ENCODE data around the gene VIL1.

The VIL1 gene

GRCh38 chr2:218399391-218400166 is 19.3 kb upstream of the VIL1 start, which contains the start of gene CTDSP1:
TSS of gene CTDSP1 (plus strand) at chr2:218399868. CDS start at chr2:218400091, 223 bp downstream.
- Mint-ChIP-seq H3K4me3 (peak within 1 kb of the TSS; percentile 94), H3K4me1 (peaks cover 33% of the 10 kb centered on the region), H3K36me3 (ENCODE audit: low read depth) (peaks cover 15% of the 10 kb centered on the region), H3K27me3 (ENCODE audit: low read depth, poor library complexity) (peaks cover 30% of the 10 kb centered on the region), H3K9me3 (no peaks in the 10 kb centered on the region), H3K27ac (peak within 1 kb of the TSS; percentile 74)
- no peak for TF ChIP-seq CTCF (IDR thresholded peaks at IDR 0.05)
- DNase-seq = peak; percentile 94

- TF ChIP-seq CTCF (IDR thresholded peaks at IDR 0.05) = no peak
- DNase-seq = peak; percentile 61
- Mint-ChIP-seq H3K4me3 (peak overlapping the region; percentile 94), H3K9me3 (no peaks in the 10 kb centered on the region), H3K27ac (peak overlapping the region; percentile 74), H3K36me3 (ENCODE audit: low read depth) (peaks cover 17% of the 10 kb centered on the region), H3K27me3 (ENCODE audit: low read depth, poor library complexity) (peaks cover 30% of the 10 kb centered on the region), H3K4me1 (peaks cover 41% of the 10 kb centered on the region)
Observed at GRCh38 chr2:218400167-218400929, 18.6 kb upstream of the VIL1 start.

DNA sequence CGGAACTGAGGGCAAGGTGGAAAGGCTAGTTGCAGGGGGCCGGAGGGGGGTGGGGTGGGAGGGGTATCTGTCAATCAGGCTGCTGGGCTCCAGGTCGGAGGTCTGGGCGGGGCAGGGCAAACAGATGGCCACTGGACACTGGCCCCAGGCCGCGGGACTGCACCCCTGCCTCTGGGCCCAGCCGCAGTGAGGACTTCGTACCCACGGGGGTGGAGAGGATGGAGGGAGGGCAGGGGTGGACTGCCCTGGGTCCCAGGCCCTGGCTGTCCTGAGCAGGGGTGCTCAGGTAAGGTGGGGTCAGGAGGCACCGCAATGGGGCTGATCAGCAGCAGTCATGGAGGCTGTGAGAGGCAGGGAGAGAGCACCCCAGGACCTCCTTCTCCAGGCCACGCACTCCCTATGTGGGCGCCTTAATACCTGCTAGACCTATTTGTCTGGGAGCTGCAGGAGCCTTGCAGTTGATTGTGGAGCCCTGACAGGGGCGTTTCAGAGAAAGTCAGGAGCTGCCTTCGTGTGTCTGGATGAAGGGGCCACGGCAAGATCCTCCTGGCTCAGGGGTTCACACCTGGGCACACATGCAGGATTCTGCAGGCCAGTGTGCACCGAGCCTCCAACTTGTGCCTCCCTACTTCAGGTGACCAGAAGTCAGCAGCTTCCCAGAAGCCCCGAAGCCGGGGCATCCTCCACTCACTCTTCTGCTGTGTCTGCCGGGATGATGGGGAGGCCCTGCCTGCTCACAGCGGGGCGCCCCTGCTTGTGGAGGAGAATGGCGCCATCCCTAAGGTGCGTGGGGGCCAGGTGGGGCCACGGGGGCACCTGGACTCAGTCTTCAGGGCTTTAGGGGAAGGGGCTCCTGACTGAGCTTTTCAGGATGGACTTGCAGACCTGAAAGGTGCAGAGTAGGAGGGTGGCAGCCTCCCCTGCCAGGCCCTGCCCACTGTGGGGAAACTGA is 17.7 kb upstream of the VIL1 start:
- Mint-ChIP-seq H3K36me3 (ENCODE audit: low read depth) (peaks cover 17% of the 10 kb centered on the region), H3K9me3 (no peaks in the 10 kb centered on the region), H3K4me3 (peak overlapping the region; percentile 94), H3K4me1 (peaks cover 42% of the 10 kb centered on the region), H3K27me3 (ENCODE audit: low read depth, poor library complexity) (peaks cover 29% of the 10 kb centered on the region), H3K27ac (no peak overlapping the region)
- peak; percentile 44 for DNase-seq
- no peak for TF ChIP-seq CTCF (IDR thresholded peaks at IDR 0.05)

- peaks cover 38% of the 10 kb centered on the region for H3K4me1 Mint-ChIP-seq
- DNase-seq = no peak
- peaks cover 22% of the 10 kb centered on the region for H3K27me3 Mint-ChIP-seq (ENCODE audit: low read depth, poor library complexity)
- H3K27ac Mint-ChIP-seq = no peak overlapping the region
- peaks cover 17% of the 10 kb centered on the region for H3K36me3 Mint-ChIP-seq (ENCODE audit: low read depth)
- no peaks in the 10 kb centered on the region for H3K9me3 Mint-ChIP-seq
- TF ChIP-seq CTCF (IDR thresholded peaks at IDR 0.05) = no peak
- no peak overlapping the region for H3K4me3 Mint-ChIP-seq
Observed at GRCh38 chr2:218401890-218402289, 17.0 kb upstream of the VIL1 start.

DNA sequence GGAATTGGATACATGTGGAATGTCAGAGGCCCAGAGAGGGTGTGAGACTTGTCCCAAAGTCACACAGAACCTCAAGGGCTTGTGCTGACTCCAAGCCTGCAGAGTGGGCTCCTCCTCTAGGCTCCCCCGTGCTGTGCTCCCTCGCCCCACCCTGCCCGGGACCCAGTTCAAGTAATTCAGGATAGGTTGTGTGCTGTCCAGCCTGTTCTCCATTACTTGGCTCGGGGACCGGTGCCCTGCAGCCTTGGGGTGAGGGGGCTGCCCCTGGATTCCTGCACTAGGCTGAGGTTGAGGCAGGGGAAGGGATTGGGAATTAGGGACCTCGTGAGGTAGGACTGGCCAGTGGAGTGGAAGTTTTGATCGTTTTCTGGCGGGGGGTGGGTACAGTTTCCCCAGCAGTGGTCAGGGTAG is 16.4 kb upstream of the VIL1 start:
- H3K4me1 Mint-ChIP-seq = peaks cover 38% of the 10 kb centered on the region
- no peak overlapping the region for H3K4me3 Mint-ChIP-seq
- H3K36me3 Mint-ChIP-seq (ENCODE audit: low read depth) = peaks cover 17% of the 10 kb centered on the region
- no peak for DNase-seq
- TF ChIP-seq CTCF (IDR thresholded peaks at IDR 0.05) = no peak
- H3K9me3 Mint-ChIP-seq = no peaks in the 10 kb centered on the region
- H3K27ac Mint-ChIP-seq = no peak overlapping the region
- H3K27me3 Mint-ChIP-seq (ENCODE audit: low read depth, poor library complexity) = peaks cover 19% of the 10 kb centered on the region
